ENCODE data around the gene CRMP1. TPM values are rescaled to one million over a fixed set of nuclear protein-coding genes. Genes with fewer than 3 reads are reported as not detected.

CRMP1 gene
- total RNA-seq, 3 donors from 2014 or later (not counting 1 experiment from before 2014, with no cell fraction given): not detected

DNA sequence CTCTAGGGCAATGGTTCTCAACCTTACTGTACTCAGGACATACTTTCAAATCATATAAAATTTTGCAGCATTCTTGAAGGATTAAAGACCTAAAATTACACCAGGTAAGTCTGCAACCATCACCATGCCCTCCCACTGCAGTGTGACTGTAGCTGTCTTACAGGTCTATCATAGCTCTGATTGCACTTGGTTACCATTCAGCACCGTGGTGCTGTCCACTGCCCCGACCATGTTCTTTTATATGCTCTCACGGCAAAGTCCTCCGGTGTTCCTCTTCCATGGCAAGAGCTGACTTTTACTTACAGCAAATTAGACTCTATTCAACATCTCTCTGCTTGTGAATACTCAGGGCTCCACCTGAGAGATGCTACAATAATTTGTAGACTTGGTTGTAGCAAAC lies 11.5 kb downstream of the CRMP1 start:
- Histone ChIP-seq H3K27me3 (ENCODE audit: control insufficient read depth, insufficient read depth, low read length) (no peaks in the 10 kb centered on the region), H3K27ac (ENCODE audit: low read length) (no peak overlapping the region), H3K9me3 (ENCODE audit: control insufficient read depth, insufficient read depth, low read length) (no peaks in the 10 kb centered on the region), H3K36me3 (ENCODE audit: control insufficient read depth, insufficient read depth, low read length) (no peaks in the 10 kb centered on the region), H3K4me1 (ENCODE audit: control insufficient read depth, insufficient read depth, low read length) (no peaks in the 10 kb centered on the region), H3K4me3 (ENCODE audit: low read length) (no peak overlapping the region)
- no peaks in the 10 kb centered on the region for H3K36me3 Mint-ChIP-seq
- ATAC-seq (no peak), DNase-seq (no peak)
- intact Hi-C loops (cut with micrococcal nuclease): no loop called here
- H3K4me1 Mint-ChIP-seq: peaks cover 0 to 5% of the 10 kb centered on the region in 2 donors
- H3K27ac Mint-ChIP-seq: no peak overlapping the region
- H3K9me3 Mint-ChIP-seq: no peaks in the 10 kb centered on the region
- peaks cover 33 to 62% of the 10 kb centered on the region in 2 donors for H3K27me3 Mint-ChIP-seq (ENCODE audit: low read depth in 2 of 2)
- WGBS (ENCODE audit: insufficient coverage): 40% methylated on average over 4 of the region's 4 CpGs
- TF ChIP-seq, protein P1, sequence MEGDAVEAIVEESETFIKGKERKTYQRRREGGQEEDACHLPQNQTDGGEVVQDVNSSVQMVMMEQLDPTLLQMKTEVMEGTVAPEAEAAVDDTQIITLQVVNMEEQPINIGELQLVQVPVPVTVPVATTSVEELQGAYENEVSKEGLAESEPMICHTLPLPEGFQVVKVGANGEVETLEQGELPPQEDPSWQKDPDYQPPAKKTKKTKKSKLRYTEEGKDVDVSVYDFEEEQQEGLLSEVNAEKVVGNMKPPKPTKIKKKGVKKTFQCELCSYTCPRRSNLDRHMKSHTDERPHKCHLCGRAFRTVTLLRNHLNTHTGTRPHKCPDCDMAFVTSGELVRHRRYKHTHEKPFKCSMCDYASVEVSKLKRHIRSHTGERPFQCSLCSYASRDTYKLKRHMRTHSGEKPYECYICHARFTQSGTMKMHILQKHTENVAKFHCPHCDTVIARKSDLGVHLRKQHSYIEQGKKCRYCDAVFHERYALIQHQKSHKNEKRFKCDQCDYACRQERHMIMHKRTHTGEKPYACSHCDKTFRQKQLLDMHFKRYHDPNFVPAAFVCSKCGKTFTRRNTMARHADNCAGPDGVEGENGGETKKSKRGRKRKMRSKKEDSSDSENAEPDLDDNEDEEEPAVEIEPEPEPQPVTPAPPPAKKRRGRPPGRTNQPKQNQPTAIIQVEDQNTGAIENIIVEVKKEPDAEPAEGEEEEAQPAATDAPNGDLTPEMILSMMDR (IDR thresholded peaks at IDR 0.05): no peak
- no peak overlapping the region for H3K4me3 Mint-ChIP-seq

DNA sequence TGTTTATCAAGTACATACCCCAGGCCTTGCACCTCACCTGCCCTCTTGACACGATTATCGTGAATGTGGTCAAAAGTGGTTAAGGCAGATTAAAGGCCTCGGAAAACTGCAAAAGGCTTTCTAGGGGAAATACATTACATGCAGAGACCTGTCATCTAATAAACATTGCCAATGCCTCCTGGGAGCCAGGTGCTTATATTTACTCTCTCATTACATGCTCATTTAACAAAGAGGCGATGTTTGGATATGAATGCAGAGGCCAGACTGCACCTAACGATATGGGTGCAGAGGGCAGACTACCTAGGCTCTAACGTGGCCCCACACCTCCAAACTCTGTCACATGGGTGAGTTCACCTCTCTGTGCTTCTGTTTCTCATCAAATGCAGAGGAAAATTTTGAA lies 14.5 kb downstream of the CRMP1 start:
- Histone ChIP-seq H3K4me3 (ENCODE audit: low read length) (no peak overlapping the region), H3K9me3 (ENCODE audit: control insufficient read depth, insufficient read depth, low read length) (no peaks in the 10 kb centered on the region), H3K4me1 (ENCODE audit: control insufficient read depth, insufficient read depth, low read length) (no peaks in the 10 kb centered on the region), H3K27ac (ENCODE audit: low read length) (no peak overlapping the region), H3K27me3 (ENCODE audit: control insufficient read depth, insufficient read depth, low read length) (no peaks in the 10 kb centered on the region), H3K36me3 (ENCODE audit: control insufficient read depth, insufficient read depth, low read length) (no peaks in the 10 kb centered on the region)
- WGBS (ENCODE audit: insufficient coverage): 86% methylated on average over 6 of the region's 6 CpGs
- Mint-ChIP-seq H3K9me3 (no peaks in the 10 kb centered on the region), H3K4me1 (no peaks in the 10 kb centered on the region), H3K27ac (no peak overlapping the region), H3K36me3 (no peaks in the 10 kb centered on the region), H3K27me3 (ENCODE audit: low read depth in 2 of 2) (peaks cover 23 to 36% of the 10 kb centered on the region in 2 donors), H3K4me3 (no peak overlapping the region)
- ATAC-seq (no peak), DNase-seq (no peak)
- intact Hi-C loops (cut with micrococcal nuclease): no loop called here
- TF ChIP-seq, protein P1 (IDR thresholded peaks at IDR 0.05): no peak

- Mint-ChIP-seq H3K4me1 (no peaks in the 10 kb centered on the region), H3K27me3 (ENCODE audit: low read depth in 2 of 2) (peaks cover 28 to 30% of the 10 kb centered on the region in 2 donors), H3K9me3 (no peaks in the 10 kb centered on the region), H3K4me3 (no peak overlapping the region), H3K27ac (no peak overlapping the region), H3K36me3 (no peaks in the 10 kb centered on the region)
- DNase-seq (no peak), ATAC-seq (no peak)
- Histone ChIP-seq H3K9me3 (ENCODE audit: control insufficient read depth, insufficient read depth, low read length) (no peaks in the 10 kb centered on the region), H3K4me1 (ENCODE audit: control insufficient read depth, insufficient read depth, low read length) (no peaks in the 10 kb centered on the region), H3K27ac (ENCODE audit: low read length) (no peak overlapping the region), H3K36me3 (ENCODE audit: control insufficient read depth, insufficient read depth, low read length) (no peaks in the 10 kb centered on the region), H3K27me3 (ENCODE audit: control insufficient read depth, insufficient read depth, low read length) (no peaks in the 10 kb centered on the region), H3K4me3 (ENCODE audit: low read length) (no peak overlapping the region)
- TF ChIP-seq, protein P1 (IDR thresholded peaks at IDR 0.05): no peak
- intact Hi-C loops (cut with micrococcal nuclease): no loop called here
- WGBS (ENCODE audit: insufficient coverage): 82% methylated on average over 9 of the region's 9 CpGs
Observed at GRCh38 chr4:5877392-5877791, 15.5 kb downstream of the CRMP1 start.

GRCh38 chr4:5874811-5875449 lies 18.0 kb downstream of the CRMP1 start:
- H3K4me1 ChIP-seq (ENCODE audit: control insufficient read depth, insufficient read depth, low read length): no peaks in the 10 kb centered on the region
- H3K27ac ChIP-seq (ENCODE audit: low read length): no peak overlapping the region
- 51% methylated on average over 6 of the region's 6 CpGs for WGBS (ENCODE audit: insufficient coverage)
- H3K9me3 ChIP-seq (ENCODE audit: control insufficient read depth, insufficient read depth, low read length): no peaks in the 10 kb centered on the region
- DNase-seq: no peak
- Mint-ChIP-seq H3K27ac (no peak overlapping the region), H3K4me1 (no peaks in the 10 kb centered on the region), H3K9me3 (no peaks in the 10 kb centered on the region), H3K36me3 (no peaks in the 10 kb centered on the region), H3K4me3 (no peak overlapping the region), H3K27me3 (ENCODE audit: low read depth in 2 of 2) (peaks cover 18 to 23% of the 10 kb centered on the region in 2 donors)
- ATAC-seq: no peak
- TF ChIP-seq, protein P1 (IDR thresholded peaks at IDR 0.05): no peak
- no peaks in the 10 kb centered on the region for H3K36me3 ChIP-seq (ENCODE audit: control insufficient read depth, insufficient read depth, low read length)
- intact Hi-C loops (cut with micrococcal nuclease): no loop called here
- H3K4me3 ChIP-seq (ENCODE audit: low read length): no peak overlapping the region
- H3K27me3 ChIP-seq (ENCODE audit: control insufficient read depth, insufficient read depth, low read length): no peaks in the 10 kb centered on the region
